GM12878 (cell line): ENCODE measurements around the gene NRSN1.

ENCODE experiments used
- BACH1 ChIP-seq: fragments of 450-650 bp; IDR thresholded peaks from 2 replicates; pipeline ENCODE4 v1.6.1; 2017; ENCODE audit warnings: mild to moderate bottlenecking, borderline replicate concordance
- EP300 ChIP-seq, 2 experiments: fragments of 150-350 bp in 1 of 2; IDR thresholded peaks; 2 replicates each; pipeline ENCODE4 v1.6.1; 2011 to 2012; ENCODE audit warnings: low read depth in 2 of 2, low read length in 2 of 2, borderline replicate concordance in 1 of 2, improper control_type of control experiment in 1 of 2, inconsistent platforms in 1 of 2; ENCODE audit not compliant: control insufficient read depth in 1 of 2
- JUND ChIP-seq: IDR thresholded peaks from 2 replicates; pipeline ENCODE4 v1.6.1; 2012; ENCODE audit warnings: low read depth, mild to moderate bottlenecking, low read length, improper control_type of control experiment, moderate library complexity
- RAD51 ChIP-seq: fragments of 450-650 bp; IDR thresholded peaks from 2 replicates; pipeline ENCODE4 v1.6.1; 2016; ENCODE audit warnings: moderate library complexity, mild to moderate bottlenecking, inconsistent platforms
- RUNX3 ChIP-seq: IDR thresholded peaks from 2 replicates; pipeline ENCODE4 v1.6.1; 2012; ENCODE audit warnings: low read length, inconsistent platforms
- SP1 ChIP-seq: IDR thresholded peaks from one replicate; pipeline ENCODE4 v1.6.1; 2011; ENCODE audit warnings: low read depth, low read length
- YY1 ChIP-seq: IDR thresholded peaks from 2 replicates; pipeline ENCODE4 v1.6.1; 2011; ENCODE audit warnings: low read depth, mild to moderate bottlenecking, low read length
- ZNF384 ChIP-seq: IDR thresholded peaks from 2 replicates; pipeline ENCODE4 v1.6.1; 2012; ENCODE audit warnings: low read depth, mild to moderate bottlenecking, low read length, improper control_type of control experiment, borderline replicate concordance
- TF ChIP-seq, protein P1 (sequence below), 3 experiments: IDR thresholded peaks in 2 of 3; conservative IDR thresholded peaks in 1 of 3; 2 replicates each; pipeline ENCODE4 v1.5.1; 2011; ENCODE audit warnings: low read depth in 3 of 3, low read length in 3 of 3, mild to moderate bottlenecking in 3 of 3, control low read depth in 2 of 3, moderate library complexity in 2 of 3, inconsistent platforms in 1 of 3, mixed read lengths in 1 of 3; ENCODE audit not compliant: control insufficient read depth in 2 of 3, insufficient read depth in 1 of 3; ENCODE audit errors: extremely low read depth in 1 of 3
- TF ChIP-seq, protein P2 (sequence below): IDR thresholded peaks from 2 replicates; pipeline ENCODE4 v1.6.1; 2011; ENCODE audit warnings: low read depth, low read length, improper control_type of control experiment, borderline replicate concordance

DNA sequence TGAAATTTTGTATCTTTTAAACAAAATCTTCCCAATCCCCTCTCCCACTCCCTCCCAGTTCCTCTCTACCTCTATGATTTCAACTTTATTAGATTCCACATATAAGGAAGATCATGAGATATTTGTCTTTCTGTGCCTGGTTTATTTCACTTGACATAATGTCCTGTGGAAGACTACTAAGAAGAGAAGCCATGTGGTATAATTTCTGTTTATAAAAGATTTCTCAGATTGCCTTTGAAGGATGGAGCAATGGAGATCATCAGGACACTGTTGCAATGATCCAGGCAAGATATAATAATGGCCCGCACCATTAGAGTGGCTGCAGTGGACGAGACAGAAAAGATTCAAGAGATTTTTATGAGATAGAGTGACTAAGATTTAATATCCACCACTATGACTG, 13.1 kb downstream of the NRSN1 start:
- TF ChIP-seq JUND (no peak), RAD51 (no peak), EP300 (IDR thresholded peaks at IDR 0.05; ENCODE audit: borderline replicate concordance in 1 of 2, control insufficient read depth in 1 of 2, low read depth in 2 of 2, low read length in 2 of 2) (no peak), BACH1 (no peak), RUNX3 (no peak), ZNF384 (no peak), SP1 (no peak), YY1 (no peak)
- TF ChIP-seq, protein P1, sequence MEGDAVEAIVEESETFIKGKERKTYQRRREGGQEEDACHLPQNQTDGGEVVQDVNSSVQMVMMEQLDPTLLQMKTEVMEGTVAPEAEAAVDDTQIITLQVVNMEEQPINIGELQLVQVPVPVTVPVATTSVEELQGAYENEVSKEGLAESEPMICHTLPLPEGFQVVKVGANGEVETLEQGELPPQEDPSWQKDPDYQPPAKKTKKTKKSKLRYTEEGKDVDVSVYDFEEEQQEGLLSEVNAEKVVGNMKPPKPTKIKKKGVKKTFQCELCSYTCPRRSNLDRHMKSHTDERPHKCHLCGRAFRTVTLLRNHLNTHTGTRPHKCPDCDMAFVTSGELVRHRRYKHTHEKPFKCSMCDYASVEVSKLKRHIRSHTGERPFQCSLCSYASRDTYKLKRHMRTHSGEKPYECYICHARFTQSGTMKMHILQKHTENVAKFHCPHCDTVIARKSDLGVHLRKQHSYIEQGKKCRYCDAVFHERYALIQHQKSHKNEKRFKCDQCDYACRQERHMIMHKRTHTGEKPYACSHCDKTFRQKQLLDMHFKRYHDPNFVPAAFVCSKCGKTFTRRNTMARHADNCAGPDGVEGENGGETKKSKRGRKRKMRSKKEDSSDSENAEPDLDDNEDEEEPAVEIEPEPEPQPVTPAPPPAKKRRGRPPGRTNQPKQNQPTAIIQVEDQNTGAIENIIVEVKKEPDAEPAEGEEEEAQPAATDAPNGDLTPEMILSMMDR (IDR thresholded peaks at IDR 0.05 in 2 of 3, conservative IDR thresholded peaks at IDR 0.05 in 1 of 3; ENCODE audit: control insufficient read depth in 2 of 3, extremely low read depth in 1 of 3, insufficient read depth in 1 of 3, low read depth in 3 of 3, low read length in 3 of 3): no peak
- TF ChIP-seq, protein P2, sequence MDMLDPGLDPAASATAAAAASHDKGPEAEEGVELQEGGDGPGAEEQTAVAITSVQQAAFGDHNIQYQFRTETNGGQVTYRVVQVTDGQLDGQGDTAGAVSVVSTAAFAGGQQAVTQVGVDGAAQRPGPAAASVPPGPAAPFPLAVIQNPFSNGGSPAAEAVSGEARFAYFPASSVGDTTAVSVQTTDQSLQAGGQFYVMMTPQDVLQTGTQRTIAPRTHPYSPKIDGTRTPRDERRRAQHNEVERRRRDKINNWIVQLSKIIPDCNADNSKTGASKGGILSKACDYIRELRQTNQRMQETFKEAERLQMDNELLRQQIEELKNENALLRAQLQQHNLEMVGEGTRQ: no peak
